Measurements from ENCODE around the gene GLRA1. TPM values are rescaled to one million over a fixed set of nuclear protein-coding genes. Genes with fewer than 3 reads are reported as not detected.
"Not testable (repeated sequence)": the region's sequence is repeated elsewhere in the genome, so short reads cannot be mapped to it uniquely, and the experiment has no call there.

The GLRA1 gene
- total RNA-seq, 1 donor from 2014 or later: not detected

DNA sequence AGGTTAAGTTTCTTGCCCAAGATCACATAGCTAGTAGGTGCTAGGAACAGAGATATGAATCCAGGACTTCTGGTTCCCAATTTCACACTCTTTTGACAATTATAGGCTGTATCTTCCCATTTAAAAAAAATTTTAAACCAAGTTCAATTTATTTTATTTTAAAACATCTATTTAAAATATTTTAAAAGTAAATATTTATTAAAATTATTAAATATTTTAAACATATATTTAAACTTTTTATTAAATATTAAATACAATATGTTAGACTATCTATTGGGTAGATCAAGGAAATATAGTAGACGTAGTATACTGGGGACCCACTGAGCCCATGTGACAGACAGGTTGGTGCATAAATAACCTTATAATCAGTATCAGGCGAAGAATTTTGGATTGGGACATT lies 54.8 kb downstream of the GLRA1 start:
- FAIRE-seq: no peak
- TF ChIP-seq, protein P1, sequence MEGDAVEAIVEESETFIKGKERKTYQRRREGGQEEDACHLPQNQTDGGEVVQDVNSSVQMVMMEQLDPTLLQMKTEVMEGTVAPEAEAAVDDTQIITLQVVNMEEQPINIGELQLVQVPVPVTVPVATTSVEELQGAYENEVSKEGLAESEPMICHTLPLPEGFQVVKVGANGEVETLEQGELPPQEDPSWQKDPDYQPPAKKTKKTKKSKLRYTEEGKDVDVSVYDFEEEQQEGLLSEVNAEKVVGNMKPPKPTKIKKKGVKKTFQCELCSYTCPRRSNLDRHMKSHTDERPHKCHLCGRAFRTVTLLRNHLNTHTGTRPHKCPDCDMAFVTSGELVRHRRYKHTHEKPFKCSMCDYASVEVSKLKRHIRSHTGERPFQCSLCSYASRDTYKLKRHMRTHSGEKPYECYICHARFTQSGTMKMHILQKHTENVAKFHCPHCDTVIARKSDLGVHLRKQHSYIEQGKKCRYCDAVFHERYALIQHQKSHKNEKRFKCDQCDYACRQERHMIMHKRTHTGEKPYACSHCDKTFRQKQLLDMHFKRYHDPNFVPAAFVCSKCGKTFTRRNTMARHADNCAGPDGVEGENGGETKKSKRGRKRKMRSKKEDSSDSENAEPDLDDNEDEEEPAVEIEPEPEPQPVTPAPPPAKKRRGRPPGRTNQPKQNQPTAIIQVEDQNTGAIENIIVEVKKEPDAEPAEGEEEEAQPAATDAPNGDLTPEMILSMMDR (IDR thresholded peaks at IDR 0.05; ENCODE audit: insufficient read depth, low read length, severe bottlenecking): no peak

DNA sequence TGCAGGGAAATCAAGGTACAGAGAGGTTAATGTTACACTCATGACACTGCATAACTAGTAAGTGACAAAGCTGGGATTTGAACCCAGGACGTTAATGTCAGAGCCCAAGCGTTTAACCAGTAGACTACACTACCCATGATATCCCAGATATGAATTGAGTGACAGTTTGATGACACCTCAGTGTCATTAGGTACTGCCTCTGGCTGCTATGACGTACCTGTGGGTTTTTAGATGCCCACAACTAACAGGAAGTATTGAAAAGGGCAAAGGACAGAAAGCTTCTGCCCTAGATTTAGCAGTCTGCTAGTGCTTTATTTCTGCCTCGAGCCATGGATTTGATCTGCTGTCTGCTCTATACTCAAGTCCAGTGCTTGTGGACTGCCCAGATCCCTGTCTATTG lies 56.2 kb downstream of the GLRA1 start:
- Histone ChIP-seq H3K36me3 (ENCODE audit: control insufficient read depth, insufficient read depth, low read length) (no peaks in the 10 kb centered on the region), H3K4me3 (ENCODE audit: low read depth, low read length) (no peak overlapping the region), H3K27me3 (ENCODE audit: control insufficient read depth, insufficient read depth, low read length) (no peaks in the 10 kb centered on the region)
- FAIRE-seq: no peak
- TF ChIP-seq, protein P1 (IDR thresholded peaks at IDR 0.05; ENCODE audit: insufficient read depth, low read length, severe bottlenecking): no peak
- DNase-seq (ENCODE audit: low read depth): no peak

More for the DNA sequence above, 54.8 kb downstream of the GLRA1 start:
- H3K4me3 ChIP-seq (ENCODE audit: low read depth, low read length): no peak overlapping the region
- no peaks in the 10 kb centered on the region for H3K36me3 ChIP-seq (ENCODE audit: control insufficient read depth, insufficient read depth, low read length)
- no peaks in the 10 kb centered on the region for H3K27me3 ChIP-seq (ENCODE audit: control insufficient read depth, insufficient read depth, low read length)
- no peak for DNase-seq (ENCODE audit: low read depth)

DNA sequence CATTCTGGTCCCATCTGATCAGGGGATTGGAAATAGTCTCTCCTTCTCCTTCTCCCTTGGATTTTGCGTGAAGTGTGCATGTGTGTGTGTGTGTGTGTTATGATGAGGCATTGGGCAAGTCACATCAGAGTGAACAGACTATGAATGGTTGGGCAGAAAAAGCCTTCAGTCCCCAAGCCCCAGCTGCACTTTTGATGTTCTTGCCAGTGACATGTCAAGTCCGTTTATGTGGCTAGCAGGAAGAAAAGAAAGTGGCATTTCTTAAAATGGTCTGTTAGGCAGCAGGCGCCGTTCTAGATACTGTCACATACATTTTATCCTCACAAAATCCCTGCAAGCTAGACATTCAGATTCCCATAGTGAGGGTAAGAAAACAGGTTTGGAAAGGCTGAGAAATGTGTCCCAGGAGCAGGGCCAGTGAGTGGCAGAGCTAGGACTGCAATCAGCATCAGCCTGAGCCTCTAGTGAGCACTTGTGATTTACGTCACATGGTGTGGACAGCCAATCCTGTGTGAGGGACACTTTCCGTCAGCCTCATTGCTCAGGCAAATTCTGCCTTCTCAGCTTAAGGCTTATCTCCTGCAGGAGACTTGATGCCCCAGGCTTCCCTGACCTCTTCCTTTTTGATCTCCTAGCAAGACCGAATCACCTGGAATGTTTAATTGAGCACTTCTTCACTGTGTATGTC lies 60.4 kb downstream of the GLRA1 start:
- FAIRE-seq (peak; percentile 60), DNase-seq (ENCODE audit: low read depth) (no peak)
- no peaks in the 10 kb centered on the region for H3K36me3 ChIP-seq (ENCODE audit: control insufficient read depth, insufficient read depth, low read length)
- TF ChIP-seq, protein P1 (IDR thresholded peaks at IDR 0.05; ENCODE audit: insufficient read depth, low read length, severe bottlenecking): no peak
- H3K4me3 ChIP-seq (ENCODE audit: low read depth, low read length): no peak overlapping the region
- H3K27me3 ChIP-seq (ENCODE audit: control insufficient read depth, insufficient read depth, low read length): no peaks in the 10 kb centered on the region

DNA sequence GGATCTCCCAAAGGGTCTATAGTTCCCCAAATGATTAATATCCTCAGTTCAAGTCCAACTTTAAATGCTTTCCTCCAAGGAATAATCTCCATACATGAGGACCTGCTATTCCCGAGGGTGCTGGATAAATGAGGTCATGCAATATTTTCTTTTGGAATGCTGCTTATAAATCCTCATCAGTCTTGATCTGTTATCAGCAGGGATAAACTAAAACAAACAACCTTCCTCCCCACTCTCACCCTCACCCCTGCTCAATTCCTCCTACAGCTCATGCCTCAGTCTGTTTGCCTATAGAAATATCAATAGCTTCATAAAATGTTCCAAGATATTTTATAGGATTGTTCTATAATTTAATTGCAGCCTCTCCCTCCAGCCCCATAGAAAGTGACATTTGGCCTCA lies 61.1 kb downstream of the GLRA1 start:
- TF ChIP-seq, protein P1 (IDR thresholded peaks at IDR 0.05; ENCODE audit: insufficient read depth, low read length, severe bottlenecking): no peak
- Histone ChIP-seq H3K27me3 (ENCODE audit: control insufficient read depth, insufficient read depth, low read length) (no peaks in the 10 kb centered on the region), H3K36me3 (ENCODE audit: control insufficient read depth, insufficient read depth, low read length) (no peaks in the 10 kb centered on the region), H3K4me3 (ENCODE audit: low read depth, low read length) (no peak overlapping the region)
- DNase-seq (ENCODE audit: low read depth) (no peak), FAIRE-seq (no peak)

DNA sequence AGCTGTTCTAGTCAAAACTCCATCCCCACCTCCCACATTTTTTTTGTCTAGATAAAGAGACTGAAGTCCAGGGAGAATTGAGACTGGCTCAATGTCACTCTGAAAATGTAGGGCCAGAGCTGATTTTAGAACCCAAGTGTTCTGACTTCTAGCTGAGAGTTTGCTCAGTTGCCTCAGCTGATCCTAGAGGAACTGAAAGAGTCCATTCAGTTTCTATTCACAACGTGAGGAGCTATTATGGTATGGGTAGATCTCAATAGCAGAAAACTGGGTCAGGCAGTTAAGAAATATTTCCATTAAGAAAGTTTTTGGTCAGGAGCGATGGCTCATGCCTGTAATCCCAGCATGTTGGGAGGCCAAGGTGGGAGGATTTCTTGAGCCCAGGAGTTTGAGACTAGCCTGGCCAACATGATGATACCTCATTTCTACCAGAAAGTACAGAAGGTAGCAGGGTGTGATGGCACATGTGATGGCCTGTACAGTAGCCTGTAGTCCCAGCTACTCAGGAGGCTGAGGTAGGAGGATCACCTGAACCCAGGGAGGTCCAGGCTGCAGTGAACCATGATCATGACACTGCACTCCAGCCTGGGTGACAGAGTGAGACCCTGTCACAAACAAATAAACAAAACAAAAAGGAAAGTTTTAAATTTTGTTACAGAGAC lies 61.7 kb downstream of the GLRA1 start:
- H3K36me3 ChIP-seq (ENCODE audit: control insufficient read depth, insufficient read depth, low read length): no peaks in the 10 kb centered on the region
- no peak overlapping the region for H3K4me3 ChIP-seq (ENCODE audit: low read depth, low read length)
- TF ChIP-seq, protein P1 (IDR thresholded peaks at IDR 0.05; ENCODE audit: insufficient read depth, low read length, severe bottlenecking): no peak
- FAIRE-seq (no peak), DNase-seq (ENCODE audit: low read depth) (no peak)
- H3K27me3 ChIP-seq (ENCODE audit: control insufficient read depth, insufficient read depth, low read length): no peaks in the 10 kb centered on the region

DNA sequence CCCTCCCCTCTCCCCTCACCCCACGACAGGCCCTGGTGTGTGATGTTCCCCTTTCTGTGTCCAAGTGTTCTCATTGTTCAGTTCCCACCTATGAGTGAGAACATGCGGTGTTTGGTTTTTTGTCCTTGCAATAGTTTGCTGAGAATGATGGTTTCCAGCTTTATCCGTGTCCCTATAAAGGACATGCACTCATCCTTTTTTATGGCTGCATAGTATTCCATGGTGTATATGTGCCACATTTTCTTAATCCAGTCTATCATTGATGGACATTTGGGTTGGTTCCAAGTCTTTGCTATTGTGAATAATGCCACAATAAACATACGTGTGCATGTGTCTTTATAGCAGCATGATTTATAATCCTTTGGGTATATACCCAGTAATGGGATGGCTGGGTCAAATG lies 63.8 kb downstream of the GLRA1 start:
- H3K27me3 ChIP-seq (ENCODE audit: control insufficient read depth, insufficient read depth, low read length); FAIRE-seq; H3K4me3 ChIP-seq (ENCODE audit: low read depth, low read length); DNase-seq (ENCODE audit: low read depth); H3K36me3 ChIP-seq (ENCODE audit: control insufficient read depth, insufficient read depth, low read length): not testable (repeated sequence)
